IMR-90 (cell line): ENCODE data around the gene ASB9. TPM values are rescaled to one million over a fixed set of nuclear protein-coding genes. Genes with fewer than 3 reads are reported as not detected.
A peak's percentile ranks its signal among the peaks of the same experiment; 100 is the strongest.
"Not testable (repeated sequence)": the region's sequence is repeated elsewhere in the genome, so short reads cannot be mapped to it uniquely, and the experiment has no call there.

Source experiments
- ATAC-seq: fragments of 200-7000 bp; cut with Tn5 transposase; 2 replicates; pipeline ENCODE4 v1.9.1; 2020; ENCODE audit warnings: low read depth, mild to moderate bottlenecking, moderate library complexity
- BruUV-seq: library from RNA; stranded (reverse); fragments of 400-500 nt; replicated peaks from 2 replicates; lab custom pipeline; 2021; lab: Mats Ljungman, UMichigan
- CTCF ChIA-PET: fragments of 300-600 bp; formaldehyde crosslinking; extraction: SDS; loops from one replicate; lab custom pipeline; 2021; ENCODE audit warnings: antibody characterized with exemption; lab: Yijun Ruan, JAX
- POLR2A ChIA-PET: fragments of 300-600 bp; sonication (Branson Sonifier 250); formaldehyde crosslinking; loops from one replicate; lab custom pipeline; 2022; ENCODE audit warnings: antibody characterized with exemption; ENCODE audit not compliant: unreplicated experiment; lab: Charles Lee
- DNase-seq: peaks from one replicate; pipeline ENCODE4 v3.0.0; 2013
- H2AFZ ChIP-seq: replicated peaks from 2 replicates; pipeline ENCODE3; 2013; ENCODE audit warnings: low read length, mild to moderate bottlenecking; ENCODE audit not compliant: poor library complexity
- H2AK5ac ChIP-seq: 2 replicates; pipeline ENCODE4 v1.6.1; 2013; ENCODE audit warnings: low read depth, low read length, inconsistent platforms
- H2AK9ac ChIP-seq: replicated peaks from 2 replicates; pipeline ENCODE3; 2013; ENCODE audit warnings: mild to moderate bottlenecking, low read depth, low read length, moderate library complexity; ENCODE audit not compliant: poor library complexity
- H2BK120ac ChIP-seq: 2 replicates; pipeline ENCODE4 v1.6.1; 2013; ENCODE audit warnings: low read depth, low read length, inconsistent platforms
- H2BK15ac ChIP-seq: 3 replicates; pipeline ENCODE4 v1.6.1; 2013; ENCODE audit warnings: low read depth, low read length, inconsistent platforms
- H2BK20ac ChIP-seq: 2 replicates; pipeline ENCODE4 v1.6.1; 2013; ENCODE audit warnings: low read depth, mild to moderate bottlenecking, inconsistent platforms, low read length, moderate library complexity
- H2BK5ac ChIP-seq: 2 replicates; pipeline ENCODE4 v1.6.1; 2013; ENCODE audit warnings: mild to moderate bottlenecking, low read depth, low read length, inconsistent platforms; ENCODE audit not compliant: poor library complexity, severe bottlenecking
- H3K14ac ChIP-seq: replicated peaks from 2 replicates; pipeline ENCODE4 v1.6.1; 2013; ENCODE audit warnings: low read depth, low read length, inconsistent platforms
- H3K18ac ChIP-seq: 2 replicates; pipeline ENCODE4 v1.6.1; 2013; ENCODE audit warnings: low read depth, low read length, control low read depth
- H3K23ac ChIP-seq: 2 replicates; pipeline ENCODE4 v1.6.1; 2013; ENCODE audit warnings: low read depth, low read length, inconsistent platforms
- H3K27ac ChIP-seq: 2 replicates; pipeline ENCODE4 v1.5.1; 2013; ENCODE audit warnings: mild to moderate bottlenecking, control low read depth, low read length; ENCODE audit not compliant: insufficient read depth
- H3K27me3 ChIP-seq: 2 replicates; pipeline ENCODE4 v1.6.1; 2013; ENCODE audit warnings: low read length; ENCODE audit not compliant: control insufficient read depth, insufficient read depth
- H3K36me3 ChIP-seq: 2 replicates; pipeline ENCODE4 v1.6.1; 2013; ENCODE audit warnings: low read length, mixed read lengths; ENCODE audit not compliant: control insufficient read depth, insufficient read depth
- H3K4ac ChIP-seq: 2 replicates; pipeline ENCODE4 v1.6.1; 2013; ENCODE audit warnings: low read depth, low read length, inconsistent platforms
- H3K4me1 ChIP-seq: 2 replicates; pipeline ENCODE4 v1.6.1; 2013; ENCODE audit warnings: low read length, mixed read lengths; ENCODE audit not compliant: control insufficient read depth, insufficient read depth
- H3K4me2 ChIP-seq: 2 replicates; pipeline ENCODE4 v1.6.1; 2013; ENCODE audit warnings: low read depth, mild to moderate bottlenecking, control low read depth, low read length, moderate library complexity
- H3K4me3 ChIP-seq: 2 replicates; pipeline ENCODE4 v1.5.1; 2013; ENCODE audit warnings: low read depth, mild to moderate bottlenecking, control low read depth, low read length, moderate library complexity; ENCODE audit not compliant: insufficient read depth
- H3K56ac ChIP-seq: 2 replicates; pipeline ENCODE4 v1.6.1; 2013; ENCODE audit warnings: low read length, inconsistent platforms; ENCODE audit not compliant: insufficient read depth; ENCODE audit errors: extremely low read depth
- H3K79me1 ChIP-seq, 2 experiments: 2 replicates each; pipeline ENCODE4 v1.6.1; 2013; ENCODE audit warnings: low read length in 2 of 2, inconsistent platforms in 1 of 2, low read depth in 1 of 2
- H3K9ac ChIP-seq: 2 replicates; pipeline ENCODE4 v1.6.1; 2013; ENCODE audit warnings: low read depth, low read length, control low read depth
- H3K9me1 ChIP-seq: 2 replicates; pipeline ENCODE4 v1.6.1; 2013; ENCODE audit warnings: low read length, inconsistent platforms; ENCODE audit not compliant: insufficient read depth
- H3K9me3 ChIP-seq: 2 replicates; pipeline ENCODE4 v1.6.1; 2013; ENCODE audit warnings: low read length; ENCODE audit not compliant: control insufficient read depth, insufficient read depth
- H4K20me1 ChIP-seq: 2 replicates; pipeline ENCODE4 v1.6.1; 2013; ENCODE audit warnings: low read length, inconsistent platforms; ENCODE audit not compliant: insufficient read depth
- H4K5ac ChIP-seq: 2 replicates; pipeline ENCODE4 v1.6.1; 2013; ENCODE audit warnings: mild to moderate bottlenecking, low read depth, low read length, control low read depth
- H4K8ac ChIP-seq, 2 experiments: 2 replicates each; pipeline ENCODE4 v1.6.1; 2013; ENCODE audit warnings: low read depth in 2 of 2, low read length in 2 of 2, control low read depth in 1 of 2, inconsistent platforms in 1 of 2
- H4K91ac ChIP-seq: 2 replicates; pipeline ENCODE4 v1.6.1; 2013; ENCODE audit warnings: low read depth, low read length, inconsistent platforms; ENCODE audit not compliant: insufficient read depth
- CEBPB ChIP-seq: IDR thresholded peaks from 2 replicates; pipeline ENCODE4 v1.6.1; 2012; ENCODE audit warnings: low read depth, low read length, improper control_type of control experiment
- ELK1 ChIP-seq: fragments of 150-350 bp; IDR thresholded peaks from 2 replicates; pipeline ENCODE4 v1.6.1; 2016; ENCODE audit warnings: low read depth, mild to moderate bottlenecking, low read length, moderate library complexity, borderline replicate concordance
- MAFK ChIP-seq: IDR thresholded peaks from 2 replicates; pipeline ENCODE4 v1.6.1; 2012; ENCODE audit warnings: low read depth, low read length, improper control_type of control experiment
- POLR2A ChIP-seq: IDR thresholded peaks from 2 replicates; pipeline ENCODE4 v1.6.1; 2012; ENCODE audit warnings: mild to moderate bottlenecking, low read depth, low read length
- WGBS, 2 experiments: methylation state at CpG; one replicate each; pipeline versions ENCODE4 v1.1.5 to v1.1.7; 2013; ENCODE audit warnings: missing lambda C conversion rate in 2 of 2; ENCODE audit not compliant: insufficient read length in 1 of 2; ENCODE audit errors: extremely low coverage in 2 of 2; 5-methylcytosine and 5-hydroxymethylcytosine counted together
- dilution Hi-C: fragments of 300-500 bp; cut with HindIII; formaldehyde crosslinking; loops from one replicate; pipeline ENCODE4 v1.14.3; 2018; ENCODE audit warnings: low sequenced_read_pairs; ENCODE audit not compliant: unreplicated experiment
- in situ Hi-C: fragments of 300-500 bp; cut with MboI; formaldehyde crosslinking; loops from 3 replicates; pipeline ENCODE4 v1.14.3; 2019; ENCODE audit warnings: low sequenced_read_pairs, inconsistent platforms, mixed read lengths
- intact Hi-C: fragments of 100-400 bp; cut with micrococcal nuclease; formaldehyde crosslinking; loops from 2 replicates; pipeline ENCODE4 v1.10.0; 2022
- polyA plus RNA-seq, 3 experiments: library from polyadenylated mRNA; depleted of rRNA; stranded (reverse); fragments of >200 nt; gene quantifications; 2 replicates each; pipeline ENCODE4 v1.2.3, GENCODE V29; 2012; ENCODE audit warnings: low replicate concordance in 1 of 3
- total RNA-seq: library from RNA; depleted of rRNA; stranded (reverse); fragments of >200 nt; gene quantifications from 2 replicates; pipeline ENCODE4 v1.2.3, GENCODE V29; 2012

The ASB9 gene
- total and polyA plus RNA-seq, 2 of the 4 experiments (the other 2 are of a cell fraction) = 0.15 to 0.36 TPM

- H3K27me3 ChIP-seq = no peaks in the 10 kb centered on the region
- no peak for DNase-seq
- WGBS, 2 experiments = no CpG with 5 or more reads among the region's 2 CpGs
- TF ChIP-seq CEBPB (0 out of 2 replicates have a peak, but pooled peaks have one; percentile 41), MAFK (no peak), ELK1 (no peak), POLR2A (no peak)
- in situ Hi-C loops = no loop called here
- BruUV-seq = no TSS peak
- H3K4ac ChIP-seq = no peak overlapping the region
- H4K5ac ChIP-seq = no peak overlapping the region
- H3K4me2 ChIP-seq = no peak overlapping the region
- no peaks in the 10 kb centered on the region for H3K9me3 ChIP-seq
- H2AK5ac ChIP-seq = no peak overlapping the region
- no peaks in the 10 kb centered on the region for H3K36me3 ChIP-seq
- no peak overlapping the region for H2BK120ac ChIP-seq
- H3K4me3 ChIP-seq = no peak overlapping the region
- H2AK9ac ChIP-seq = no peak overlapping the region
- H3K27ac ChIP-seq = no peak overlapping the region
- no peaks in the 10 kb centered on the region for H3K79me1 ChIP-seq
- H3K14ac ChIP-seq = no peak overlapping the region
- no peak overlapping the region for H2BK15ac ChIP-seq
- POLR2A ChIA-PET = no interaction called here
- no peak overlapping the region for H4K91ac ChIP-seq
- dilution Hi-C loops = no loop called here
- no peak for ATAC-seq
- H2BK5ac ChIP-seq = no peak overlapping the region
- H3K4me1 ChIP-seq = no peaks in the 10 kb centered on the region; the same call in 1 of the 2 replicates
- no peaks in the 10 kb centered on the region for H4K20me1 ChIP-seq
- no peak overlapping the region for H2AFZ ChIP-seq
- H2BK20ac ChIP-seq = no peak overlapping the region
- no peak overlapping the region for H3K18ac ChIP-seq
- no peak overlapping the region for H4K8ac ChIP-seq
- CTCF ChIA-PET = no interaction called here
- H3K23ac ChIP-seq = no peak overlapping the region
- H3K9me1 ChIP-seq = no peaks in the 10 kb centered on the region
- no peak overlapping the region for H3K9ac ChIP-seq
- intact Hi-C loops = no loop called here
- H3K56ac ChIP-seq = no peak overlapping the region
Measured at GRCh38 chrX:15274946-15275345, 5.1 kb upstream of the ASB9 start.

- H3K56ac ChIP-seq, H4K5ac ChIP-seq, H3K4me1 ChIP-seq, H2AFZ ChIP-seq, BruUV-seq, H2BK120ac ChIP-seq, H2AK5ac ChIP-seq, H3K14ac ChIP-seq, H3K27me3 ChIP-seq, H3K23ac ChIP-seq, dilution Hi-C loops, intact Hi-C loops, H3K4ac ChIP-seq, POLR2A ChIA-PET, H2BK5ac ChIP-seq, in situ Hi-C loops, H2BK15ac ChIP-seq, H3K36me3 ChIP-seq, H3K79me1 ChIP-seq, H3K9ac ChIP-seq, ATAC-seq, H3K4me2 ChIP-seq, H4K20me1 ChIP-seq, H3K9me3 ChIP-seq, H3K27ac ChIP-seq, H2AK9ac ChIP-seq, H2BK20ac ChIP-seq, H3K18ac ChIP-seq, CTCF ChIA-PET, H4K8ac ChIP-seq, DNase-seq, H4K91ac ChIP-seq, H3K4me3 ChIP-seq, H3K9me1 ChIP-seq: not testable (repeated sequence)
- WGBS, 2 experiments = 72% methylated on average over 3 of the region's 10 CpGs; no CpG with 5 or more reads in 1 of the 2 experiments
Measured at GRCh38 chrX:15273275-15273674, 3.4 kb upstream of the ASB9 start.
